Right kidney (tissue), 9 donors: ENCODE results near the gene NF2.
"Not testable (repeated sequence)": the region's sequence is repeated elsewhere in the genome, so short reads cannot be mapped to it uniquely, and the experiment has no call there.

Experiments
- DNase-seq: peaks from one replicate; pipeline ENCODE4 v3.0.0-alpha.2; 2016
- long read RNA-seq, 8 donors: transcript quantifications; one replicate each; lab custom pipeline, GENCODE V29; 2026

Gene NF2
- long read RNA-seq, donor 1, full-length matches to known transcripts, result 2 of 2 reads
- long read RNA-seq, donor 1, partial matches to known transcripts, result 0 of 2 reads
- long read RNA-seq, donor 1, other reads (novel, unspliced or antisense), result 0 of 2 reads
- long read RNA-seq, donor 2, partial matches to known transcripts, result 0 of 1 reads
- long read RNA-seq, donor 2, other reads (novel, unspliced or antisense), result 0 of 1 reads
- long read RNA-seq, donor 3, partial matches to known transcripts, result 6 of 6 reads
- long read RNA-seq, donor 3, other reads (novel, unspliced or antisense), result 0 of 6 reads
- long read RNA-seq, donor 4, full-length matches to known transcripts, result 3 of 3 reads
- long read RNA-seq, donor 4, partial matches to known transcripts, result 0 of 3 reads
- long read RNA-seq, donor 4, other reads (novel, unspliced or antisense), result 0 of 3 reads
- long read RNA-seq, donor 5, full-length matches to known transcripts, result 1 of 1 reads
- long read RNA-seq, donor 5, partial matches to known transcripts, result 0 of 1 reads
- long read RNA-seq, donor 5, other reads (novel, unspliced or antisense), result 0 of 1 reads
- long read RNA-seq, donor 6, full-length matches to known transcripts, result 4 of 4 reads
- long read RNA-seq, donor 6, partial matches to known transcripts, result 0 of 4 reads
- long read RNA-seq, donor 6, other reads (novel, unspliced or antisense), result 0 of 4 reads
- long read RNA-seq, donor 7, full-length matches to known transcripts, result 4 of 4 reads
- long read RNA-seq, donor 7, partial matches to known transcripts, result 0 of 4 reads
- long read RNA-seq, donor 7, other reads (novel, unspliced or antisense), result 0 of 4 reads
- long read RNA-seq, donor 8, full-length matches to known transcripts, result 6 of 6 reads
- long read RNA-seq, donor 8, partial matches to known transcripts, result 0 of 6 reads
- long read RNA-seq, donor 8, other reads (novel, unspliced or antisense), result 0 of 6 reads

- peak; percentile 93 for DNase-seq
Measured at GRCh38 chr22:29603358-29604075, at the start of gene NF2. NF2 (plus strand) TSS chr22:29603633; CDS start chr22:29603999, 366 bp downstream.

GRCh38 chr22:29555065-29555644 is 48.3 kb upstream of the NF2 start:
- DNase-seq, result no peak

GRCh38 chr22:29559030-29559429 is 44.4 kb upstream of the NF2 start:
- DNase-seq, result no peak

- no peak for DNase-seq
Measured at GRCh38 chr22:29559853-29560252, 43.6 kb upstream of the NF2 start.

GRCh38 chr22:29563652-29564460 is 39.6 kb upstream of the NF2 start:
- no peak for DNase-seq

GRCh38 chr22:29566513-29566912 is 36.9 kb upstream of the NF2 start:
- DNase-seq, result not testable (repeated sequence)

- no peak for DNase-seq
Measured at GRCh38 chr22:29567338-29567737, 36.1 kb upstream of the NF2 start.

GRCh38 chr22:29569011-29569678 is 34.3 kb upstream of the NF2 start:
- no peak for DNase-seq

- DNase-seq, result no peak
Measured at GRCh38 chr22:29570456-29570855, 33.0 kb upstream of the NF2 start.

- no peak for DNase-seq
Measured at GRCh38 chr22:29570912-29571549, 32.4 kb upstream of the NF2 start.

GRCh38 chr22:29574762-29575450 is 28.5 kb upstream of the NF2 start:
- no peak for DNase-seq

GRCh38 chr22:29578462-29579200 is 24.8 kb upstream of the NF2 start:
- DNase-seq, result no peak

- DNase-seq, result peak; percentile 69
Measured at GRCh38 chr22:29580200-29580810, 23.1 kb upstream of the NF2 start.

- no peak for DNase-seq
Measured at GRCh38 chr22:29581799-29582198, 21.6 kb upstream of the NF2 start.

- DNase-seq, result no peak
Measured at GRCh38 chr22:29584975-29585374, 18.5 kb upstream of the NF2 start.

- not testable (repeated sequence) for DNase-seq
Measured at GRCh38 chr22:29586193-29586705, 17.2 kb upstream of the NF2 start.

GRCh38 chr22:29587938-29588699 is 15.3 kb upstream of the NF2 start:
- DNase-seq, result no peak
